GM12878 (cell line): ENCODE results near the gene FRRS1L.

Experiments used
- BCL11A ChIP-seq: IDR thresholded peaks from 2 replicates; pipeline ENCODE4 v1.6.1; 2011; ENCODE audit warnings: low read depth, low read length
- IKZF1 ChIP-seq: fragments of 450-650 bp; conservative IDR thresholded peaks from 2 replicates; pipeline ENCODE4 v1.6.1; 2017; ENCODE audit warnings: antibody characterized with exemption, mild to moderate bottlenecking
- MXI1 ChIP-seq: fragments of 150-350 bp; IDR thresholded peaks from 2 replicates; pipeline ENCODE4 v1.6.1; 2011; ENCODE audit warnings: low read depth, mild to moderate bottlenecking, inconsistent platforms, low read length, improper control_type of control experiment
- POLR2A ChIP-seq: IDR thresholded peaks from 2 replicates; pipeline ENCODE4 v1.6.1; 2011; ENCODE audit warnings: low read depth, mild to moderate bottlenecking, low read length
- ZNF217 ChIP-seq: fragments of 450-650 bp; IDR thresholded peaks from 2 replicates; pipeline ENCODE4 v1.6.1; 2017; ENCODE audit warnings: antibody characterized with exemption, mild to moderate bottlenecking
- TF ChIP-seq, protein P1 (sequence below), 3 experiments: IDR thresholded peaks in 2 of 3; conservative IDR thresholded peaks in 1 of 3; 2 replicates each; pipeline ENCODE4 v1.5.1; 2011; ENCODE audit warnings: low read depth in 3 of 3, low read length in 3 of 3, mild to moderate bottlenecking in 3 of 3, control low read depth in 2 of 3, moderate library complexity in 2 of 3, inconsistent platforms in 1 of 3, mixed read lengths in 1 of 3; ENCODE audit not compliant: control insufficient read depth in 2 of 3, insufficient read depth in 1 of 3; ENCODE audit errors: extremely low read depth in 1 of 3

DNA sequence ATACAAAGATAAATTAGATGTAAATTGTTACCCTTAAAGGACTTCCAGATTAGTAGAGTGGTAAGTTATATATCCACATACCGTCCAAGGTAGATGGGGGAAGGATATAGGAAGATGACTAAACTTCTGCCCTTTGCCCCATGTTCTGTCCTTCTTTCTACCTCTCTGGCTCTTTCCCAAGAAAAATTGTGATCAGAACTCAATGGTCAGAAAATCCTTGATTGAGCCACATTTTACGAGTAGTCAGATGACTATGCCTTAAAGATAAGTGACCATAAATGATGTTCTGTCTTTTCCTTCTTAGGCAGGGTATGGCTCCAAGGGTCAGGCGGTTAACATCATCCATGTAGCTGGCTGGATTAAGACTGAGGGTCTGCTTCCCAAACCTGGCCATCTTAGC lies 4.4 kb downstream of the FRRS1L start:
- TF ChIP-seq, protein P1, sequence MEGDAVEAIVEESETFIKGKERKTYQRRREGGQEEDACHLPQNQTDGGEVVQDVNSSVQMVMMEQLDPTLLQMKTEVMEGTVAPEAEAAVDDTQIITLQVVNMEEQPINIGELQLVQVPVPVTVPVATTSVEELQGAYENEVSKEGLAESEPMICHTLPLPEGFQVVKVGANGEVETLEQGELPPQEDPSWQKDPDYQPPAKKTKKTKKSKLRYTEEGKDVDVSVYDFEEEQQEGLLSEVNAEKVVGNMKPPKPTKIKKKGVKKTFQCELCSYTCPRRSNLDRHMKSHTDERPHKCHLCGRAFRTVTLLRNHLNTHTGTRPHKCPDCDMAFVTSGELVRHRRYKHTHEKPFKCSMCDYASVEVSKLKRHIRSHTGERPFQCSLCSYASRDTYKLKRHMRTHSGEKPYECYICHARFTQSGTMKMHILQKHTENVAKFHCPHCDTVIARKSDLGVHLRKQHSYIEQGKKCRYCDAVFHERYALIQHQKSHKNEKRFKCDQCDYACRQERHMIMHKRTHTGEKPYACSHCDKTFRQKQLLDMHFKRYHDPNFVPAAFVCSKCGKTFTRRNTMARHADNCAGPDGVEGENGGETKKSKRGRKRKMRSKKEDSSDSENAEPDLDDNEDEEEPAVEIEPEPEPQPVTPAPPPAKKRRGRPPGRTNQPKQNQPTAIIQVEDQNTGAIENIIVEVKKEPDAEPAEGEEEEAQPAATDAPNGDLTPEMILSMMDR (IDR thresholded peaks at IDR 0.05 in 2 of 3, conservative IDR thresholded peaks at IDR 0.05 in 1 of 3; ENCODE audit: control insufficient read depth in 2 of 3, extremely low read depth in 1 of 3, insufficient read depth in 1 of 3, low read depth in 3 of 3, low read length in 3 of 3), result no peak
- TF ChIP-seq ZNF217 (no peak), POLR2A (no peak), MXI1 (no peak), IKZF1 (no peak), BCL11A (no peak)
